GM12864 (cell line): Measurements from ENCODE around the gene ASIC3.

Source experiments
- DNase-seq: peaks from one replicate; pipeline ENCODE4 v3.0.0-alpha.2; 2011; ENCODE audit warnings: low read depth
- H3K4me3 ChIP-seq: 2 replicates; pipeline ENCODE4 v1.5.1; 2011; ENCODE audit warnings: mild to moderate bottlenecking, low read depth, low read length, control low read depth
- TF ChIP-seq, protein P1 (sequence below): IDR thresholded peaks from 2 replicates; pipeline ENCODE4 v1.5.1; 2011; ENCODE audit warnings: low read depth, mild to moderate bottlenecking, moderate library complexity, low read length, control low read depth, inconsistent platforms; ENCODE audit errors: missing control alignments

Gene ASIC3

GRCh38 chr7:151095123-151095797, 46.9 kb downstream of the ASIC3 start:
- TF ChIP-seq, protein P1, sequence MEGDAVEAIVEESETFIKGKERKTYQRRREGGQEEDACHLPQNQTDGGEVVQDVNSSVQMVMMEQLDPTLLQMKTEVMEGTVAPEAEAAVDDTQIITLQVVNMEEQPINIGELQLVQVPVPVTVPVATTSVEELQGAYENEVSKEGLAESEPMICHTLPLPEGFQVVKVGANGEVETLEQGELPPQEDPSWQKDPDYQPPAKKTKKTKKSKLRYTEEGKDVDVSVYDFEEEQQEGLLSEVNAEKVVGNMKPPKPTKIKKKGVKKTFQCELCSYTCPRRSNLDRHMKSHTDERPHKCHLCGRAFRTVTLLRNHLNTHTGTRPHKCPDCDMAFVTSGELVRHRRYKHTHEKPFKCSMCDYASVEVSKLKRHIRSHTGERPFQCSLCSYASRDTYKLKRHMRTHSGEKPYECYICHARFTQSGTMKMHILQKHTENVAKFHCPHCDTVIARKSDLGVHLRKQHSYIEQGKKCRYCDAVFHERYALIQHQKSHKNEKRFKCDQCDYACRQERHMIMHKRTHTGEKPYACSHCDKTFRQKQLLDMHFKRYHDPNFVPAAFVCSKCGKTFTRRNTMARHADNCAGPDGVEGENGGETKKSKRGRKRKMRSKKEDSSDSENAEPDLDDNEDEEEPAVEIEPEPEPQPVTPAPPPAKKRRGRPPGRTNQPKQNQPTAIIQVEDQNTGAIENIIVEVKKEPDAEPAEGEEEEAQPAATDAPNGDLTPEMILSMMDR, result no peak
- DNase-seq, result no peak
- no peak overlapping the region for H3K4me3 ChIP-seq

GRCh38 chr7:151095828-151096475, 47.6 kb downstream of the ASIC3 start:
- TF ChIP-seq, protein P1, result no peak
- H3K4me3 ChIP-seq, result no peak overlapping the region
- no peak for DNase-seq

DNA sequence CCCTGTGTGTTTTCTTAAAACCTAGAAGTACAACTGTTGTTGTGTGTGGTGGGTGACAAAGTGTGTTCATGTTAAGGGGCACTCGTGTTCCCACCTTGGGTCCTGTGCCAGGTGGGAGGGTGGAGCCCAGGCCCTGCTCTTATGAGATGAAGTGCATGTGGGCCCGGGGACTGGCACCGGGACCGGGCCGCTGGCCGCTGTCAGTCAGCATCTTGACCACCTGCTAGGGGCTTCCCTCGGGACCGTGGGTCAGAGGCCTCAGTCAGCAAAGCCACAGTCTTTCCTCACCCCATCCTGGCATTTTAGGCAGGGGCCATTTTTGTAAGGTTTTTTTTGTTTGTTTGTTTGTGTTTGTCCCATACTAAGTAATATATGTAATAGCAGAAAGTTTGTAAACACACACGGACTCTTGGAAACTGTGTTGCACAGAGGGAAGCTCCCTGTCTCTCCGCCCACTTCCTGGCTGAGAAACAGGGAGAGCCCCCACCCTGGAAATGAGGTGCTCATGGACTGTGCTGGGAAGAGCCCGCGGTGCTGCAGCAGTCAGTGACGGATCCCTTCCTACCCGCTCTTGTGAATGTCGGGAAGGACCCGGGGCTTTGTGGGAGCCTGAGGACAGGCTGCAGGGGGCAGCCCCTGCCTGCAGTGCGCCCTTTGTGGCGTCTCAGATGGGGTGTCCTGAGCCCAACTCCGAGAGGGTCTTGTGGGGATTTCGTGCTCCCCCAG, 51.3 kb downstream of the ASIC3 start:
- TF ChIP-seq, protein P1, result no peak
- no peak for DNase-seq
- H3K4me3 ChIP-seq, result no peak overlapping the region

DNA sequence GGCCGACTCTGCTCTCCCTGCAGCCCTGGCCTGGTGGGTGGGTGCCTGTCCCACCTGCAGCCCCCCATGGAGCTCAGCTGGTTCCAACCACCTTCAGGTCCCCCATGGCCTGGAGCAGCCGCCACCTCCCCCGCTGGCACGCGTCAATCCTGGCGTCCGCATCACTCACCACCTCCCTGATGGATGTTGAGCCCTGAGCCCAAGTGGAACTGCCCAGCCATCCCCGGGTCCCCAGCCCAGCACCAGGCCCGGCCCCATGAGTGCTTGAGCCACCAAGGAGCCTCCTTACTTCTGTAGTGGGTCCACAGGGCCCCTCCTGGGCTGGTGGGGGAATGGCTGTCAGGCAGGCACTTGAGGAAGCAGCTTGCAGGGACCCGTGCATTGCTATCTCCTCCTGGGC, 52.6 kb downstream of the ASIC3 start:
- no peak for DNase-seq

DNA sequence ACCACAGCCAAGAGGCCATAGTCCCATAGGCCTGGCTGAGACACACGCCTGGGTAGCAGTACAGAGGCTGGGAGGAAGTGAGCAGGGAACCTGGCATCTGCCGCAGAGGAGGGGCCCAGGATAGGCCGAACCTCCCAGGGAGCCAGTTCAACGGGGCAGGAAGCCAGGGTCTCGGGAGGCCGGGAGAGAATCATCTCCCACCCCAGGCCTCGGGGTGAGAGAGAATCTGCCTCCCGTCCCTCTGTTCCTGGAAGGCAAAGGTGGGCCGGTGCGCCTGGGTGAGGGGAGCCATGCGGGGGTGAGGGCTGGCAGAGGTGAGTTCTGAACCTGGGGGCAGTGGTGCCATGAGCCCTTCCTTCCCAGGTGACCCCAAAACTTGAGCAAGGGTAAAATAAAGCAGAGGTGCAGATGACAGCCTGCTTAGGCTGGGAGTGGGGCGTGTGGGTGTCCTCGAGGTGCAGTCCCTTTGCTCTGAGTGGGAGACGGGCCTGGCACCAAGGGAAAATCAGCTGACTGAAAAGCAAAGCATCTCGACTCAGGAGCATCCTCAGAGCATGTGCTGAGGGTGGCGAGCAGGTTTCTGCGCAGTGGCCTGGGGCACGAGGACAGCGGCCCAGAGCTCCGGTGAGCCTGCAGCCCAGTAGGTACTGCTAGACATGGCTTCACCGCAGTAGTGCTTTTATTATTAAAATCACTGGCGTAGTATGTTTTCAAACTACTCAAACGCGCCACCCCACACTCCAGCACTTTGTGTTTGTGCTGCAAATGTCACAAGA, 53.5 kb downstream of the ASIC3 start:
- TF ChIP-seq, protein P1, result no peak
- no peak overlapping the region for H3K4me3 ChIP-seq
- DNase-seq, result no peak

More for the DNA sequence above, 52.6 kb downstream of the ASIC3 start:
- TF ChIP-seq, protein P1, result no peak
- H3K4me3 ChIP-seq, result no peak overlapping the region
